HG02610 (cell line): ENCODE results near the gene URI1.
"Not testable (repeated sequence)": the region's sequence is repeated elsewhere in the genome, so short reads cannot be mapped to it uniquely, and the experiment has no call there.

Experiments
- ATAC-seq: cut with Tn5 transposase; IDR thresholded peaks from one replicate; pipeline ENCODE4 v1.9.1; 2021; ENCODE audit warnings: mild to moderate bottlenecking, moderate library complexity; ENCODE audit not compliant: unreplicated experiment

The URI1 gene, protein sequence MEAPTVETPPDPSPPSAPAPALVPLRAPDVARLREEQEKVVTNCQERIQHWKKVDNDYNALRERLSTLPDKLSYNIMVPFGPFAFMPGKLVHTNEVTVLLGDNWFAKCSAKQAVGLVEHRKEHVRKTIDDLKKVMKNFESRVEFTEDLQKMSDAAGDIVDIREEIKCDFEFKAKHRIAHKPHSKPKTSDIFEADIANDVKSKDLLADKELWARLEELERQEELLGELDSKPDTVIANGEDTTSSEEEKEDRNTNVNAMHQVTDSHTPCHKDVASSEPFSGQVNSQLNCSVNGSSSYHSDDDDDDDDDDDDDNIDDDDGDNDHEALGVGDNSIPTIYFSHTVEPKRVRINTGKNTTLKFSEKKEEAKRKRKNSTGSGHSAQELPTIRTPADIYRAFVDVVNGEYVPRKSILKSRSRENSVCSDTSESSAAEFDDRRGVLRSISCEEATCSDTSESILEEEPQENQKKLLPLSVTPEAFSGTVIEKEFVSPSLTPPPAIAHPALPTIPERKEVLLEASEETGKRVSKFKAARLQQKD

DNA sequence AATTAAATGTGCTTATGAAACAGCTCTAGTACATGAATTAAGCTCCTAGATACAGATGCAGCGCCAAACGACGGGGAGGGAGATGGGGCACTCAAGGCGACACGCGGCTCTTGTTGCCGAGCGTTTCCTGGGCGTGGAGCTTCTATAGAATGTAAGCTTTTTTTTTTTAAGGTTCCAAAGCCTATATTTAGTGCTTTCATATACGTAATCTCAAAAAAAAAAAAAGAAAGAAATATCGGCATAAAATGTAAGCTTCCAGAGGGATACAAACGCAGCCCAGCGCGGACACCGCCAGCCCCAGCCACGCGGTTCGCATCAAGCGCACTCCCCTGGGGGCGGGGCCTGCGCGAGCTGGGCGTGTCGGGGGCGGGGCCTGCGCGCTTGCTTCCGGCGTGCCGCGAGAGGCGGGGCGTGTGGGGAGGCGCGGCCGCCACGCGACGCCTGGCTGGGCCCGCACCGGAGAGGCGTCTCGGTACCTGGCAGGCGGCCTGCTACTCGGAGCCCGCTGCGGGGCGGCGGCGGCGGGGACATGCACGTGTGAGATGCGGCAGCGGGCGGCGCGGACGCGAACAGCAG is at the start of gene URI1:
Gene URI1, plus strand, starts transcription at position 412 of the 576 bp plus-strand sequence. CDS start 309 bp downstream, outside the sequence.
- ATAC-seq, result peak; percentile 84

DNA sequence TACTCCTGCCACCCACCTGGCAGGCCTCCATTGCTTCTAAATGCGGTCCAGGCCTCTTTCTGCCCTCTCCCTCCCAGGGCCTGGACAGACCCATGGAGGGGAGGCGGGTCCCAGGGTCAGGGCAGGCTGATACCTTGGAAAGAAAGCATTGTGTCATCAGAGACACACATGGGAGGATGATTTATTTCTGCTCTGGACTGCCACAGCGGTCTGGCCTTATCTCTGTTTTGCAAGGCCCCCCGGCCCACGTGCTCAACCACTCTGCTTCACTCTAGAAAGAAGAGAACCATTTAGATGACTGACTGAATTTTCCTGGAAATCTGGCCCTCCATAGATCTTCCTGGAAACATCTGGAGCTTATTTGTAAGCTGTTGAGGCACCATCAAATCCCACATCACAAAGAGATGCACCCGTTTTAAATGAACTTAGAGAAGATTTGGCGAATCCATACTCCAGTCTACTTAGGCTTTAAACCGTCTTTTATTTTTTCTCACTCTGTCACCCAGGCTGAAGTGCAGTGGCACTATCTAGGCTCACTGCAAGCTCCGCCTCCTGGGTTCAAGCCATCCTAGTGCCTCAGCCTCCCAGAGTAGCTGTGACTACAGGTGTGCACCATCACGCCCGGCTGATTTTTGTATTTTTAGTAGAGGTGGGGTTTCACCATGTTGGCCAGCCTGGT is 48.3 kb upstream of the URI1 start:
- no peak for ATAC-seq

DNA sequence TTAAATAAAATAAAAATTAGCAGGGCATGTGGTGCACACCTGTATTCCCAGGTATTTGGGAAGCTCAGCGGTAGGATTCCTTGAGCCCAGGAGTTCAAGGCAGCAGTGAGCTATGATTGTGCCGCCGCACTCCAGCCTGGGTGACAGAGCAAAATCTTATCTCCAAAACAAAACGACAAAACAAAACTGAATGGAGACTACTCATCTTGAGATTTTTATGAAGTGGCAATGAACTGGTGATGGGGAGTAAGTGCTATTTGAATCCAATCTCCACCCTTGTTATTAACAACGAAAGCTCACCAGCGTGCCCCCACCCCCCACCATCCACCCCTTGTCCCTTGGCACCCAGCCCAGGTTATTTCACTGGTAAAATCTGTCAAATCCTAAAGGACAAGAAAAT is 45.2 kb upstream of the URI1 start:
- ATAC-seq, result no peak

DNA sequence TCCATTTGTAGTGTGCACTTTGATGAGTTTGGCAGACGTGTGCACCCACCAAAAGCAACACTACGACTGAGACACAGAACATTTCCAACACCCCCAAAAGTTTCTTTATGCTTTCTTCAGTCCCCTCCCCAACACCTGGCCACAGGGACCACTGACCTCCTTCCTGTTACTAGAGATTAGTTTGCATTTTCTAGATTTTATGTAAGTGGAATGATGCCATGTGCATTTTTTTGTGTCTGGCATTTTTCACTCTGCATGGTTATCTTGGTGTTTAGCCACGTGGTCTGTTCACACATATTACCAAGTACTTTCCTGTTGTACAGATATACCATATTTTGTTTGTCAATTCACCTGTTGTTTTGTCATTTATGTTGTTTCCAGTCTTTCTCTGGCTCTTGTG is 44.6 kb upstream of the URI1 start:
- no peak for ATAC-seq

DNA sequence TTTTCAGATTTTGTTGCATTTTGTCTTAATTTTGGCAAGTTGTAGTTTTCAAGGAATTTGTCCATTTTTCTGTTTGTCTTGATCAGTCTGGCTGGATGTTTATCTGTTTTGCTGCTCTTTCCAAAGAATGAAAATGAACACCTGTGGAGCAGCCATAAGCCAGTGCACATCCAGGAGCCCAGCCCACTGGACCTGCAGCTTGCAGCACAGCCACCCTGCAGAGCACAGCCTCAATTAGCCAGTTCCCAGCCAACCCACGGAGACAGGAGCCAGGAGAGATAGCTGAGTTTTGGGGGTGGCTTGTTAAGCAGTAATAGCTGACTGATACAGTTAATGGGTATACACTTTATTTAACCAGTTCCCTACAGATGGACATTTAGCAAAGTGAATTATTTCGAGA is 38.0 kb upstream of the URI1 start:
- no peak for ATAC-seq

DNA sequence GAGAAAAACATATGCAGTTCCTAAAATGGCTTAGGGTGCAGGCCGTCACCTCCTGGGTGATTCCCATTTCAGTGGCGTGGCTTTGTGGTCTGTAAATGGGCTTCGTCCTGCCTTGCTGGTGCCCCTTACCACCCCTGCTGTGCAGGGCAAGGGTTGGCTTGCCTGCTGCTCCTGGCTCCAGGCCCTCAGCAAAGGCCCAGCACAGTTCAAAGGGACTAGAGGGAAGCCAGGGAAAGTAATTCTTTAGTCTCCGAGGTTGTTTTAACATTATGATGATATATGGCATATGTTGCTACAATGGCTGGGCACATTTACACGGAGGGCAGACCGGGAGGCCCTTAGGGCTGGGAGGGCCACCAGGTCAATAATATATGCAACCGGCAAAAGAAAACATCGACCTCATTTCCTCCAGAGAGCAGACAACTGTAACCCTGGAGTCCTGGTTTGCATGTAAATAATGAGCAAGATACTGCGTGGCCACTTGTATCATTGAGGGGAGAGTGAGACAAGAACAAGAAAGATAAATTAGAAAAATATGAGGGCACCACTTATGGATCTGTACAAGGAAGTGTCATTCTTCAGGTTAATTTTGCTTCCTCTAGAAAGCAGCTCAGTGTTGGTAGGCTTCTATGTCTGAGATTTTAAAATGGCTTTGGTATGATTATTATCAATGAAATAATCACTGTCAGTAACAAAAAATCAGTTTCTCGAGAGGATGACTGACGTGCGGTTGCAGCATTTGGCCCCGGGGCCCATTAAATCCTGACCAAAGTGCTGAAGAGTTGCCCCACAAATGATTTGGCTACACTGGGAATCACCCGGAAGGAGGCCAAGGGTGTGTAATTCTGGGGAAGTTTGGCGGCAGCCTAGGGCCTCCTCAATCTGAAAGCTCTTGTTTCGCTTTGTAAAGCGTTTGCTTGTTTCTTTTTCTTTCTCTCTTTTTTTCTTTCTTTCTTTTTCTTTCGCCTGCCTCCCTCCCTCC is 32.8 kb upstream of the URI1 start:
- ATAC-seq, result no peak

DNA sequence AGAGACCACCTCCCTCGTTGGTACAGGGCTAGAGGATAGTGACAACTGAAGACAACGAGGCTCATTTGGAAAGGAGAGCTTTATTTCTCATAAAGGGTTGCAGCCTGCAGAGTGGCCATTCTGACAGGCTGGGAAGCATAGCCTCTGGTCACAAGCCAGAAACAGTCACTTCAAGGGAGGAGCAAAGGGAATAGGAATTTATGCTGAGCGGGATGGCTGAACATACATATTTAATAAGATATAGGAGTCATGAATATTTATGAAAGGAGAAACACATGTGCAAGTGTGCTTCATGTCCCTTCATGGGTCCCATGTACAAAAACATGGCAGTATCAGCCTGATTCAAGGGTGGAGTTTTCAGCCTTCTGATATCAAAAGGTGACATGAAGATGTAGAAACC is 27.1 kb upstream of the URI1 start:
- no peak for ATAC-seq

DNA sequence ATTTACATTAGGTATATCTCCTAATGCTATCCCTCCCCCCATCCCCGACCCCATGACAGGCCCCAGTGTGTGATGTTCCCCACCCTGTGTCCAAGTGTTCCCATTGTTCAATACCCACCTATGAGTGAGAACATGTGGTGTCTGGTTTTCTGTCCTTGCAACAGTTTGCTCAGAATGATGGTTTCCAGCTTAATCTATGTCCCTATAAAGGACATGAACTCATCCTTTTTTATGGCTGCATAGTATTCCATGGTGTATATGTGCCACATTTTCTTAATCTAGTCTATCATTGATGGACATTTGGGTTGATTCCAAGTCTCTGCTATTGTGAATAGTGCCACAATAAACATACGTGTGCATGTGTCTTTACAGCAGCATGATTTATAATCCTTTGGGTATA is 26.2 kb upstream of the URI1 start:
- ATAC-seq, result not testable (repeated sequence)

DNA sequence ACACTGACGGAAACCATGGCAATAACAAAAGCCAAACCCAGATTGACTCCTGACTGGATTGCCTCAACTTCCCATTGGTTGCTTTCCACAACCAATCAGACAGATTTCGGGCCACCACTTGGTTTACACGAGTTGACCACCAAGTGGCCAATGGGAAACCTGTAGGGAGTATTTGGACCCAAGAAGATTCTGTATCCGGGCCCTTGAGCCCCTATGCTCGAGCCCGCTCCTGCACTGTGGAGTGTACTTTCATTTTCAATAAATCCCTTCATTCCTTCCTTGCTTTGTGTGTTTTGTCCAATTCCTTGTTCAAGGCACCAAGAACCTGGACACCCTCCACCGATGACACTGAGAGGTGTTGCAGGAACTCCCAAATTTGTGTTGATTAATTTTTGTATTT is 24.1 kb upstream of the URI1 start:
- ATAC-seq, result no peak

DNA sequence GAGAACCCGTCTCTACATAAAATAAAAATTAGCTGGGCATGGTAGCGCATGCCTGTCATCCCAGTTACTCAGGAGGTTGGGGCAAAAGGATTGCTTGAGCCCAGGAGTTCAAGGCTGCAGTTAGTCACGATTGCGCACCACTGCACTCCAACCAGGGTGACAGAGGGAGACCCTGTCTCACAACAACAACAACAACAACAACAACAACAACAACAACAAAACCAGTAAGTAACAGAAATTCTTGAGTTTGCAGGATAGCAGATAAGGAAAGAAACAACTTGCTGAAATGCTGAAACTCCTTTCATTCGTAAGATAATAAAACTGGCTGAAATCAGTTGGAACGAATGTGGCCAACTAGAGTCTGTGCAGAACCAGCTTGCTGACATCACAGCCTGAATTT is 23.1 kb upstream of the URI1 start:
- no peak for ATAC-seq

DNA sequence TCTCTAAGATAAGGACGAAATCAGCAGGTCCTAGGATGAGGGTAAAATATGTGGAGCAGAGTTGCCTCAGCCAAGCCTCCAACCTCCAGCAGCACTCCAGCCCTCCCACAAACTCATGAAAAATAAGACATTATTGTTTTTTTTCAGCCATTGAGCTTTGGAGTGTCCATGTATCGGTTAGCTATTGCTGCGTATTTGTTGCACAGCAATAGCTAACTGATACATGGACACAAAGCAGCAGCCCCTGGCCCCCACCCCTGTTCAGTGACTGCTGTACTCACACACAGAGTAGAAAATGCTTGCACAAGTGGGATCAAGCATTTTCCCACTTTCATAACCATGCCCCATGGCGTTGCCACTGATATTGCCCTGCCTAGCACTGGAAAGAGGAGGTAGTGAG is 19.1 kb upstream of the URI1 start:
- no peak for ATAC-seq

DNA sequence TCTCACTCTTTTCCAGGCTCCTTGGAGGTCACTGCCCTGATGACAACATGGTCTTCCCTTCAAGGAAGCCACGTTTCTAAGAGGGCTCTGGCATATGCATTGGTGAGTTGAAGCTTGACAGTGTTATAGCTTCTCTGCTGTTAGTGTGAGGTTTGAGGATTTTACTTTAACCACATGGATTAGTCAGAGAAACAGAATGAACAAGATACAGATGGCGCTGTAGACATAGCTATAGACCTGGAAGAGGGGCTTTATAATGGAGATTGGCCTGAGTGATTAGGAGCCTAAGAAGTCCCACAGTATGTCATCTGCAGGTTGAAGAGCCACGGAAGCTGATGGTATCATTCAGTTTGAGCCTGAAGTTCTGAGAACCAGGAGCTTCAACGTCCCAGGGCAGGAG is 18.4 kb upstream of the URI1 start:
- ATAC-seq, result no peak

DNA sequence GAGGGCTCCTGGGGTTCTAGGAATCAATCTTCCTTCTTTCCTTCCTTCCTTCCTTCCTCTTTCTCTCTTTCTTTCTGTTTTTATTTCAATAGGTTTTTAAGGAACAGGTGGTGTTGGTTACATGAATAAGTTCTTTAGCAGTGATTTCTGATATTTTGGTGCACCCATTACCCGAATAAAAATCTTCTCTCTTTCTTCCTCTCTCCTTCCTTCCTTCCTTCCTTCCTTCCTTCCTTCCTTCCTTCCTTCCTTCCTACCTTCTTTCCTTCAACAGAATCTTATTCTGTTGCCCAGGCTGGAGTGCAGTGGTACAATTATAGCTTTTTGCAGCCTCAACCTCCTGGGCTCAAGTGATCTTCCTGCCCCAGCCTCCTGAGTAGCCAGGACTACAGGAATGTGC is 16.0 kb upstream of the URI1 start:
- ATAC-seq, result no peak

DNA sequence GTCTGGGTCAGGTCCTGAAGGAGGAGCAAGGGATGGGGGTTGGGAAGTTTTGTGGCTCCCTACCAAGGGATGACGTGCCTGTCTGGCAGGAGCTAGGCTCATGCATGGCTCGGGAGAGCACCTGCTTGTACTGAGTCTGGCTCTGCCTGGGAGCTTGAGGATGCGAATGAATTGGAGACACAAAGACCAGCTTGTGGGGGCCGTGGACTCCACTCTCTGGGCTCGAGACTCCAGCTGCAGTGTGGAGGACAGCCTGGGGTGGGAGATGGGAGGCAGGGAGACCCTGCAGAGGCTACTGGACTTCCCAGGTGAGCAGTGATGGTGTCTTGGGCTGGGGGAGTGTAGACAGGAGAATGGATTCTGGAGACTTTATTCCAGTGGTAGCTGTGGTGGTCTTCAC is 15.2 kb upstream of the URI1 start:
- ATAC-seq, result no peak

DNA sequence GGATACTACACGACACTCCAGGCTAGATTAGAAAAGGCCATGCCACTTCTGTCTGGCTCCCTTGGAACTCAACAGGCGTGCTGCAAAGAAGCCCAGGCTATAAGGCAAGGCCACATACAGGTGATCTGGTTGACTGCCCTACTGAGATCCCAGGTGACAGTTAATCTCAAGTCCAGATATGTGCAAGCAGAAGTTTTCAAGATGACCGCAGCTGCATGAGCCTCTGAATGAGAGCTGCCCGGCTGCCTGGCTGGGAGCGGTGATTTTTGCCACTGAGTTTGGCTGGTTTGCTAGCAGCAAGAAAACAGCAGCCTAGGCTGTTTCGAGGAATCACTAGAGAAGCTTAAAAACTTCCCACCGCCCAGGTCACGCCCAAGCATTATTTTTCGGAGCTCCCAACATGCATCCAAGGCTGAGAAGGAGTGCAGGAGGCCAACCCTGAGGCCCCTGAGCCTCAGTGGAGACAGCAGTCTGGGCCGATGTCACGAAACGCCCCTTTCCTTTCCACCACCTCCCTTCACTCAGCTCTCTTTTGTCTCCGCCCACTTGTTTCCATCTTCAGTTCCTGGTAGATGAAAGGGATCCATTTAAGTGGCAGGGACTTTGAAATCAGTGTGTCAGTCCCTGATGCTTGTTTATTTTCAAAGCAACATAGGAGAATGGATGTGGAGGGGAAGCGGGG is 14.0 kb upstream of the URI1 start:
- peak; percentile 35 for ATAC-seq

DNA sequence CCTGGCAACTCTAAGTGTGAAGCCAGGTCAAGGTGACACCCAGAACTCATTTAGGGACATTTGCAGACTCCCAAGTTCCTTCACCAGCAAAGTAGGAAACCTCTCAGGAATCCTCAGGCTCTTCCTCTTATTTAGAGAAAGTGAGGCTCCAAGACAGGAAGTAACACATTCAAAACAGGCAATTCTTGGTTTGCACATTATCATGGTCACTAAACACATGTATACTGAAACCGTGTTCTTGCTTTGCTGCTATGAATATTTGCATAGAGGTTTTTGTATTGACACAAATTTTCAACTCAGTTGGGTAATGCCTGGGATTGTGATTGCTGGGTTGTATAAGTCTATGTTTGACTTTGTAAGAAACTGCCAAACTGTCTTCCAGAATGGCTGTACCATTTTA is 13.2 kb upstream of the URI1 start:
- peak; percentile 89 for ATAC-seq

DNA sequence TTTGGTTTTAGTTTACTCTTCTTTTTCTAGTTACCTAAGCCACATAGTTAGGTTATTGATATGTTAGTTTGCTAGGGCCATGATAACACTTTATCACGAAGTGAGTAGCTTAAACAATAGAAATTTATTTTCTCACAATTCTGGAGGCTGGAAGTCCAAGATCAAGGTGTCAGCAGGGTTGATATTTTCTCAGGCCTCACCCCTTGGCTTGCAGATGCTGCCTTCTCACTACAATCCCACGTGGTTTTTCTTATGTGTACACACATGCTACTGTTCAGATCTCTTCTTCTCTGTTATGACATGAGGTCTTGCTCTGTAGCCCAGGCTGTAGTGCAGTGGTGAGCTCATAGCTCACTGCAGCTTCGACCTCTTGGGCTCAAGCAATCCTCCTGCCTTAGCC is 7.8 kb upstream of the URI1 start:
- ATAC-seq, result no peak

DNA sequence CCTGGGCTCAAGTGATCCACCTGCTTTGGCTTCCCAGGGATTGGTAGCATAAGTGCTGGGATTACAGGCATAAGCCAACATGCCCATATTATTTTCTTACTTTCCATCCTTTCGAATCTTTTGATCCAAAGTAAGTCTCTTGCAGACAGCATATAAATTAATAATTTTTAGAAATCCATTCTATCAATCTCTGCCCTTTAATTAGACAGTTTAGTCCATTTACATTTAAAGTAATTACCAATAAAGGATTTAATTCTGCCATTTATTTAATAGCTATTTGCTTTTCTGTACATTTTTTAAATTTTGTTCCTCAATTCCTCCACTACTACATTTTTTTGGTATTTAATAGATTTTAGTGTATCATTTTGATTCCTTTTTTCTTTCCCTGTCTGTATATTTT is 7.3 kb upstream of the URI1 start:
- no peak for ATAC-seq

DNA sequence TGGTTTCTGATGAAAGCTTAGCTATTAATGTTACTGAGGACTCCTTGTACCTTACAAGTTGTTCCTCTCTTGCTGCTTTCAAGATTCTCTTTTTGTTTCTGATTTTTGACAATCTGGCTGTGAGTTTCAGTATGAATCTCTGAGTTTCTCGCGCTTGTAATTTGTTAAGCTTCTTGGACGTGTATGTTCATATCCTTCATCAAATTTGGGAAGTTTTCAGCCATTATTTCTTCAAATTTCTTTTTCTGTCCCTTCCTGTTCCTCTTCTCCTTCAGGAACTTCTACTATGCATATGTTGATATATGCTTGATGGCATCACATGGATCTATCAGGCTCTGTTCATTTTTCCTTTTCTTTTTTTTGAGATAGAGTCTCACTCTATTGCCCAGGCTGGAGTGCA is 5.6 kb upstream of the URI1 start:
- ATAC-seq, result no peak

DNA sequence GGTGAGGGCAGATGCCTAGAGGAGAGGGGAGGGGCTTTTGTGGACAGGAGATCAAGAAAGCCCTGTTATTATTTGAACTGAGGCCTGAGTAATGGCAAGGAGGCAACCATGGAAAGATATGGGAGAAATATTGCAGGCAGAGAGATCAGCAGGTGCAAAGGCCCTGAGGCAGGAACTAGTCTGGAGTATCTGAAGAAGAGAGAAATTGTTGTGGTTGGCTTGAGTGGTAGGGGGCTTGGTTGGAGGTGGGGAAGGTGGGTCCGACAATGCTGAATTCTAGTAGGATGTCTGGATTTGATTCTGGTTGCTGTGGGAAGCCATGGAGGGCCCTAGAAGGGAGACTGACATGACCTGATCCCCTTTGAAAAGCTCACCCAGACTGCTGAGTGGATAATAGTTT is 2.4 kb upstream of the URI1 start:
- no peak for ATAC-seq
